IMR-90 (cell line): Measurements from ENCODE around the gene NTRK2. TPM values are rescaled to one million over a fixed set of nuclear protein-coding genes. Genes with fewer than 3 reads are reported as not detected.

Experiments
- ATAC-seq: fragments of 200-7000 bp; cut with Tn5 transposase; 2 replicates; pipeline ENCODE4 v1.9.1; 2020; ENCODE audit warnings: low read depth, mild to moderate bottlenecking, moderate library complexity
- BruUV-seq: library from RNA; stranded (reverse); fragments of 400-500 nt; replicated peaks from 2 replicates; lab custom pipeline; 2021; lab: Mats Ljungman, UMichigan
- CTCF ChIA-PET: fragments of 300-600 bp; formaldehyde crosslinking; extraction: SDS; loops from one replicate; lab custom pipeline; 2021; ENCODE audit warnings: antibody characterized with exemption; lab: Yijun Ruan, JAX
- POLR2A ChIA-PET: fragments of 300-600 bp; sonication (Branson Sonifier 250); formaldehyde crosslinking; loops from one replicate; lab custom pipeline; 2022; ENCODE audit warnings: antibody characterized with exemption; ENCODE audit not compliant: unreplicated experiment; lab: Charles Lee
- DNase-seq: peaks from one replicate; pipeline ENCODE4 v3.0.0; 2013
- H2AFZ ChIP-seq: replicated peaks from 2 replicates; pipeline ENCODE3; 2013; ENCODE audit warnings: low read length, mild to moderate bottlenecking; ENCODE audit not compliant: poor library complexity
- H2AK5ac ChIP-seq: 2 replicates; pipeline ENCODE4 v1.6.1; 2013; ENCODE audit warnings: low read depth, low read length, inconsistent platforms
- H2AK9ac ChIP-seq: replicated peaks from 2 replicates; pipeline ENCODE3; 2013; ENCODE audit warnings: mild to moderate bottlenecking, low read depth, low read length, moderate library complexity; ENCODE audit not compliant: poor library complexity
- H2BK120ac ChIP-seq: 2 replicates; pipeline ENCODE4 v1.6.1; 2013; ENCODE audit warnings: low read depth, low read length, inconsistent platforms
- H2BK15ac ChIP-seq: 3 replicates; pipeline ENCODE4 v1.6.1; 2013; ENCODE audit warnings: low read depth, low read length, inconsistent platforms
- H2BK20ac ChIP-seq: 2 replicates; pipeline ENCODE4 v1.6.1; 2013; ENCODE audit warnings: low read depth, mild to moderate bottlenecking, inconsistent platforms, low read length, moderate library complexity
- H2BK5ac ChIP-seq: 2 replicates; pipeline ENCODE4 v1.6.1; 2013; ENCODE audit warnings: mild to moderate bottlenecking, low read depth, low read length, inconsistent platforms; ENCODE audit not compliant: poor library complexity, severe bottlenecking
- H3K14ac ChIP-seq: replicated peaks from 2 replicates; pipeline ENCODE4 v1.6.1; 2013; ENCODE audit warnings: low read depth, low read length, inconsistent platforms
- H3K18ac ChIP-seq: 2 replicates; pipeline ENCODE4 v1.6.1; 2013; ENCODE audit warnings: low read depth, low read length, control low read depth
- H3K23ac ChIP-seq: 2 replicates; pipeline ENCODE4 v1.6.1; 2013; ENCODE audit warnings: low read depth, low read length, inconsistent platforms
- H3K27ac ChIP-seq: 2 replicates; pipeline ENCODE4 v1.5.1; 2013; ENCODE audit warnings: mild to moderate bottlenecking, control low read depth, low read length; ENCODE audit not compliant: insufficient read depth
- H3K27me3 ChIP-seq: 2 replicates; pipeline ENCODE4 v1.6.1; 2013; ENCODE audit warnings: low read length; ENCODE audit not compliant: control insufficient read depth, insufficient read depth
- H3K36me3 ChIP-seq: 2 replicates; pipeline ENCODE4 v1.6.1; 2013; ENCODE audit warnings: low read length, mixed read lengths; ENCODE audit not compliant: control insufficient read depth, insufficient read depth
- H3K4ac ChIP-seq: 2 replicates; pipeline ENCODE4 v1.6.1; 2013; ENCODE audit warnings: low read depth, low read length, inconsistent platforms
- H3K4me1 ChIP-seq: 2 replicates; pipeline ENCODE4 v1.6.1; 2013; ENCODE audit warnings: low read length, mixed read lengths; ENCODE audit not compliant: control insufficient read depth, insufficient read depth
- H3K4me2 ChIP-seq: 2 replicates; pipeline ENCODE4 v1.6.1; 2013; ENCODE audit warnings: low read depth, mild to moderate bottlenecking, control low read depth, low read length, moderate library complexity
- H3K4me3 ChIP-seq: 2 replicates; pipeline ENCODE4 v1.5.1; 2013; ENCODE audit warnings: low read depth, mild to moderate bottlenecking, control low read depth, low read length, moderate library complexity; ENCODE audit not compliant: insufficient read depth
- H3K56ac ChIP-seq: 2 replicates; pipeline ENCODE4 v1.6.1; 2013; ENCODE audit warnings: low read length, inconsistent platforms; ENCODE audit not compliant: insufficient read depth; ENCODE audit errors: extremely low read depth
- H3K79me1 ChIP-seq, 2 experiments: 2 replicates each; pipeline ENCODE4 v1.6.1; 2013; ENCODE audit warnings: low read length in 2 of 2, inconsistent platforms in 1 of 2, low read depth in 1 of 2
- H3K9ac ChIP-seq: 2 replicates; pipeline ENCODE4 v1.6.1; 2013; ENCODE audit warnings: low read depth, low read length, control low read depth
- H3K9me1 ChIP-seq: 2 replicates; pipeline ENCODE4 v1.6.1; 2013; ENCODE audit warnings: low read length, inconsistent platforms; ENCODE audit not compliant: insufficient read depth
- H3K9me3 ChIP-seq: 2 replicates; pipeline ENCODE4 v1.6.1; 2013; ENCODE audit warnings: low read length; ENCODE audit not compliant: control insufficient read depth, insufficient read depth
- H4K20me1 ChIP-seq: 2 replicates; pipeline ENCODE4 v1.6.1; 2013; ENCODE audit warnings: low read length, inconsistent platforms; ENCODE audit not compliant: insufficient read depth
- H4K5ac ChIP-seq: 2 replicates; pipeline ENCODE4 v1.6.1; 2013; ENCODE audit warnings: mild to moderate bottlenecking, low read depth, low read length, control low read depth
- H4K8ac ChIP-seq, 2 experiments: 2 replicates each; pipeline ENCODE4 v1.6.1; 2013; ENCODE audit warnings: low read depth in 2 of 2, low read length in 2 of 2, control low read depth in 1 of 2, inconsistent platforms in 1 of 2
- H4K91ac ChIP-seq: 2 replicates; pipeline ENCODE4 v1.6.1; 2013; ENCODE audit warnings: low read depth, low read length, inconsistent platforms; ENCODE audit not compliant: insufficient read depth
- BHLHE40 ChIP-seq: fragments of 150-350 bp; IDR thresholded peaks from 2 replicates; pipeline ENCODE4 v1.6.1; 2016; ENCODE audit warnings: mild to moderate bottlenecking, low read depth, low read length
- CEBPB ChIP-seq: IDR thresholded peaks from 2 replicates; pipeline ENCODE4 v1.6.1; 2012; ENCODE audit warnings: low read depth, low read length, improper control_type of control experiment
- CHD1 ChIP-seq: IDR thresholded peaks from 2 replicates; pipeline ENCODE4 v1.6.1; 2012; ENCODE audit warnings: low read depth, low read length, improper control_type of control experiment
- MAFK ChIP-seq: IDR thresholded peaks from 2 replicates; pipeline ENCODE4 v1.6.1; 2012; ENCODE audit warnings: low read depth, low read length, improper control_type of control experiment
- MAZ ChIP-seq: IDR thresholded peaks from 2 replicates; pipeline ENCODE4 v1.6.1; 2012; ENCODE audit warnings: low read depth, mild to moderate bottlenecking, low read length, improper control_type of control experiment, moderate library complexity, borderline replicate concordance
- MXI1 ChIP-seq: IDR thresholded peaks from 2 replicates; pipeline ENCODE4 v1.6.1; 2012; ENCODE audit warnings: low read depth, mild to moderate bottlenecking, low read length, moderate library complexity, borderline replicate concordance
- NFE2L2 ChIP-seq: fragments of 150-350 bp; IDR thresholded peaks from 2 replicates; pipeline ENCODE4 v1.6.1; 2016; ENCODE audit warnings: low read depth, mild to moderate bottlenecking, low read length
- POLR2A ChIP-seq: IDR thresholded peaks from 2 replicates; pipeline ENCODE4 v1.6.1; 2012; ENCODE audit warnings: mild to moderate bottlenecking, low read depth, low read length
- RAD21 ChIP-seq: IDR thresholded peaks from 2 replicates; pipeline ENCODE4 v1.6.1; 2012; ENCODE audit warnings: low read length, improper control_type of control experiment
- RCOR1 ChIP-seq: IDR thresholded peaks from 2 replicates; pipeline ENCODE4 v1.6.1; 2012; ENCODE audit warnings: mild to moderate bottlenecking, low read length, improper control_type of control experiment; ENCODE audit not compliant: insufficient replicate concordance
- RFX5 ChIP-seq: IDR thresholded peaks from 2 replicates; pipeline ENCODE4 v1.8.0; 2012; ENCODE audit warnings: low read depth, mild to moderate bottlenecking, low read length, moderate library complexity
- SMC3 ChIP-seq: fragments of 150-350 bp; IDR thresholded peaks from 2 replicates; pipeline ENCODE4 v1.6.1; 2016; ENCODE audit warnings: low read depth, mild to moderate bottlenecking, antibody characterized with exemption, low read length, moderate library complexity
- WGBS, 2 experiments: methylation state at CpG; one replicate each; pipeline versions ENCODE4 v1.1.5 to v1.1.7; 2013; ENCODE audit warnings: missing lambda C conversion rate in 2 of 2; ENCODE audit not compliant: insufficient read length in 1 of 2; ENCODE audit errors: extremely low coverage in 2 of 2; 5-methylcytosine and 5-hydroxymethylcytosine counted together
- dilution Hi-C: fragments of 300-500 bp; cut with HindIII; formaldehyde crosslinking; loops from one replicate; pipeline ENCODE4 v1.14.3; 2018; ENCODE audit warnings: low sequenced_read_pairs; ENCODE audit not compliant: unreplicated experiment
- in situ Hi-C: fragments of 300-500 bp; cut with MboI; formaldehyde crosslinking; loops from 3 replicates; pipeline ENCODE4 v1.14.3; 2019; ENCODE audit warnings: low sequenced_read_pairs, inconsistent platforms, mixed read lengths
- intact Hi-C: fragments of 100-400 bp; cut with micrococcal nuclease; formaldehyde crosslinking; loops from 2 replicates; pipeline ENCODE4 v1.10.0; 2022
- polyA plus RNA-seq, 3 experiments: library from polyadenylated mRNA; depleted of rRNA; stranded (reverse); fragments of >200 nt; gene quantifications; 2 replicates each; pipeline ENCODE4 v1.2.3, GENCODE V29; 2012; ENCODE audit warnings: low replicate concordance in 1 of 3
- total RNA-seq: library from RNA; depleted of rRNA; stranded (reverse); fragments of >200 nt; gene quantifications from 2 replicates; pipeline ENCODE4 v1.2.3, GENCODE V29; 2012
- TF ChIP-seq, protein P1 (sequence below): fragments of 150-350 bp; IDR thresholded peaks from 2 replicates; pipeline ENCODE4 v1.6.1; 2016; ENCODE audit warnings: low read depth, mild to moderate bottlenecking, low read length, moderate library complexity, borderline replicate concordance
- TF ChIP-seq, protein P2 (sequence below): fragments of 150-350 bp; IDR thresholded peaks from 2 replicates; pipeline ENCODE4 v1.6.1; 2017; ENCODE audit warnings: mild to moderate bottlenecking, antibody characterized with exemption, low read length, low read depth

The NTRK2 gene
- total and polyA plus RNA-seq, 2 of the 4 experiments (the other 2 are of a cell fraction) = under 0.01 to 0.02 TPM

DNA sequence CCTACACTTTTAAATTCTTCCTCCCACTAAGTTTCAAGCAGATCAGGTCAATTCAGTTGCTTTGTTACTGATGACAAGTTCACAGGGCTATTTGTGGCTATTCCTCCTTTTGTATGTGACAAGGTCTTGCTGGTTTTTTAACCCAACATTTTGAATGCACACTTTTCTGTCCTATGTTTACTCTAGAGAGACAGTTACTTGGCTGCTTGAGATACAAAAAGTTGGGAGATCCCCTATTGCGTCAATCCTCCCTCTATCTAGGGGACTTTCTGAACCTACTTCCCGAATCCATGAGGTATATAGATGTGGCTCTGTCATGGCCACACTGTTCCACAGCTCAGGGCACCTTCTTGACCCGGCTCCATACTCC lies 386.7 kb downstream of the NTRK2 start:
- in situ Hi-C loops (no loop called here), intact Hi-C loops (no loop called here), dilution Hi-C loops (no loop called here)
- no peak overlapping the region for H4K8ac ChIP-seq
- no peaks in the 10 kb centered on the region for H3K36me3 ChIP-seq
- no peak overlapping the region for H4K5ac ChIP-seq
- H2BK120ac ChIP-seq = no peak overlapping the region
- ChIA-PET CTCF (no interaction called here), POLR2A (no interaction called here)
- DNase-seq (no peak), ATAC-seq (no peak)
- TF ChIP-seq POLR2A (no peak), MAFK (no peak), BHLHE40 (no peak), NFE2L2 (no peak), CHD1 (no peak), RFX5 (no peak), MAZ (no peak), SMC3 (no peak), MXI1 (no peak), RCOR1 (no peak), RAD21 (no peak), CEBPB (no peak)
- TF ChIP-seq, protein P1, sequence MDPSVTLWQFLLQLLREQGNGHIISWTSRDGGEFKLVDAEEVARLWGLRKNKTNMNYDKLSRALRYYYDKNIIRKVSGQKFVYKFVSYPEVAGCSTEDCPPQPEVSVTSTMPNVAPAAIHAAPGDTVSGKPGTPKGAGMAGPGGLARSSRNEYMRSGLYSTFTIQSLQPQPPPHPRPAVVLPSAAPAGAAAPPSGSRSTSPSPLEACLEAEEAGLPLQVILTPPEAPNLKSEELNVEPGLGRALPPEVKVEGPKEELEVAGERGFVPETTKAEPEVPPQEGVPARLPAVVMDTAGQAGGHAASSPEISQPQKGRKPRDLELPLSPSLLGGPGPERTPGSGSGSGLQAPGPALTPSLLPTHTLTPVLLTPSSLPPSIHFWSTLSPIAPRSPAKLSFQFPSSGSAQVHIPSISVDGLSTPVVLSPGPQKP = no peak
- TF ChIP-seq, protein P2, sequence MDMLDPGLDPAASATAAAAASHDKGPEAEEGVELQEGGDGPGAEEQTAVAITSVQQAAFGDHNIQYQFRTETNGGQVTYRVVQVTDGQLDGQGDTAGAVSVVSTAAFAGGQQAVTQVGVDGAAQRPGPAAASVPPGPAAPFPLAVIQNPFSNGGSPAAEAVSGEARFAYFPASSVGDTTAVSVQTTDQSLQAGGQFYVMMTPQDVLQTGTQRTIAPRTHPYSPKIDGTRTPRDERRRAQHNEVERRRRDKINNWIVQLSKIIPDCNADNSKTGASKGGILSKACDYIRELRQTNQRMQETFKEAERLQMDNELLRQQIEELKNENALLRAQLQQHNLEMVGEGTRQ = no peak
- no peak overlapping the region for H2BK5ac ChIP-seq
- H4K91ac ChIP-seq = no peak overlapping the region
- 0% methylated on average over 1 of the region's 3 CpGs; no CpG with 5 or more reads in 1 of the 2 experiments for WGBS, 2 experiments
- no peak overlapping the region for H3K4ac ChIP-seq
- no peaks in the 10 kb centered on the region for H4K20me1 ChIP-seq
- no peak overlapping the region for H3K4me2 ChIP-seq
- no peak overlapping the region for H2AFZ ChIP-seq
- no peak overlapping the region for H3K9ac ChIP-seq
- no peak overlapping the region for H3K23ac ChIP-seq
- H3K4me1 ChIP-seq = no peaks in the 10 kb centered on the region
- H3K14ac ChIP-seq = no peak overlapping the region
- H2AK5ac ChIP-seq = no peak overlapping the region
- no peak overlapping the region for H2BK20ac ChIP-seq
- H3K9me3 ChIP-seq = peaks cover 14% of the 10 kb centered on the region
- no peak overlapping the region for H3K4me3 ChIP-seq
- H2BK15ac ChIP-seq = no peak overlapping the region
- H2AK9ac ChIP-seq = no peak overlapping the region
- no peak overlapping the region for H3K27ac ChIP-seq
- no peaks in the 10 kb centered on the region for H3K9me1 ChIP-seq
- no TSS peak for BruUV-seq
- H3K27me3 ChIP-seq = no peaks in the 10 kb centered on the region
- no peak overlapping the region for H3K56ac ChIP-seq
- no peak overlapping the region for H3K18ac ChIP-seq
- no peaks in the 10 kb centered on the region for H3K79me1 ChIP-seq
